Measurements from ENCODE around the gene PIK3C3. TPM values are rescaled to one million over a fixed set of nuclear protein-coding genes. Genes with fewer than 3 reads are reported as not detected.
A peak's percentile ranks its signal among the peaks of the same experiment; 100 is the strongest.

PIK3C3 gene
- total and polyA plus RNA-seq, 5 experiments from 2014 or later = 25.1 to 73.0 (median 38.8) TPM

GRCh38 chr18:42067518-42067917 lies 112.5 kb downstream of the PIK3C3 start:
- POLR2A ChIA-PET = interaction anchor here (0.6 kb wide), 1 partner anchor 88 kb away, joined by 3 read pairs; no protein-coding TSS in a partner anchor
- ATAC-seq (no peak), DNase-seq (no peak)
- Mint-ChIP-seq H3K27me3 (no peaks in the 10 kb centered on the region), H3K27ac (peak overlapping the region in 2 of 10 donors; percentile 29 to 45), H3K36me3 (peaks cover 19 to 77% (median 55%) of the 10 kb centered on the region in 3 donors), H3K4me3 (no peak overlapping the region), H3K4me1 (peaks cover 0 to 2% (median 0%) of the 10 kb centered on the region in 4 donors), H3K9me3 (no peaks in the 10 kb centered on the region)

GRCh38 chr18:42068030-42068429 lies 113.0 kb downstream of the PIK3C3 start:
- Mint-ChIP-seq H3K9me3 (no peaks in the 10 kb centered on the region), H3K4me3 (no peak overlapping the region), H3K36me3 (peaks cover 19 to 77% (median 59%) of the 10 kb centered on the region in 3 donors)

GRCh38 chr18:42069036-42069435 lies 114.0 kb downstream of the PIK3C3 start:
- no peak overlapping the region for H3K27ac Mint-ChIP-seq
- H3K36me3 Mint-ChIP-seq = peaks cover 19 to 83% (median 65%) of the 10 kb centered on the region in 3 donors
- ATAC-seq (no peak), DNase-seq (no peak)
- H3K4me1 Mint-ChIP-seq = peaks cover 0 to 3% (median 1%) of the 10 kb centered on the region in 4 donors
- no peaks in the 10 kb centered on the region for H3K9me3 Mint-ChIP-seq
- H3K27me3 Mint-ChIP-seq = no peaks in the 10 kb centered on the region
- no peak overlapping the region for H3K4me3 Mint-ChIP-seq
- POLR2A ChIA-PET = no interaction called here

More at GRCh38 chr18:42068030-42068429, 113.0 kb downstream of the PIK3C3 start:
- ATAC-seq (no peak), DNase-seq (no peak)
- Mint-ChIP-seq H3K27me3 (no peaks in the 10 kb centered on the region), H3K4me1 (peaks cover 0 to 3% (median 1%) of the 10 kb centered on the region in 4 donors), H3K27ac (no peak overlapping the region)
- POLR2A ChIA-PET = interaction anchor here (0.6 kb wide), 1 partner anchor 89 kb away, joined by 3 read pairs; no protein-coding TSS in a partner anchor

GRCh38 chr18:42072407-42072806 lies 117.4 kb downstream of the PIK3C3 start:
- DNase-seq (no peak), ATAC-seq (no peak)
- POLR2A ChIA-PET = no interaction called here
- Mint-ChIP-seq H3K36me3 (peaks cover 20 to 77% (median 56%) of the 10 kb centered on the region in 3 donors), H3K4me3 (no peak overlapping the region), H3K27ac (no peak overlapping the region), H3K4me1 (peaks cover 0 to 3% (median 1%) of the 10 kb centered on the region in 4 donors), H3K9me3 (no peaks in the 10 kb centered on the region), H3K27me3 (no peaks in the 10 kb centered on the region)

GRCh38 chr18:42074704-42075103 lies 119.7 kb downstream of the PIK3C3 start:
- Mint-ChIP-seq H3K4me3 (no peak overlapping the region), H3K27me3 (no peaks in the 10 kb centered on the region), H3K36me3 (peaks cover 21 to 72% (median 52%) of the 10 kb centered on the region in 3 donors), H3K4me1 (peaks cover 0 to 8% (median 2%) of the 10 kb centered on the region in 4 donors), H3K27ac (no peak overlapping the region), H3K9me3 (no peaks in the 10 kb centered on the region)
- DNase-seq (no peak), ATAC-seq (no peak)
- POLR2A ChIA-PET = no interaction called here

GRCh38 chr18:42078711-42079110 lies 123.7 kb downstream of the PIK3C3 start:
- no peaks in the 10 kb centered on the region for H3K9me3 Mint-ChIP-seq
- peak overlapping the region in 2 of 10 donors; percentile 30 to 58 for H3K27ac Mint-ChIP-seq
- H3K36me3 Mint-ChIP-seq = peaks cover 25 to 71% (median 47%) of the 10 kb centered on the region in 3 donors
- H3K4me3 Mint-ChIP-seq = no peak overlapping the region
- ATAC-seq (no peak), DNase-seq (no peak)
- POLR2A ChIA-PET = no interaction called here
- peaks cover 0 to 8% (median 2%) of the 10 kb centered on the region in 4 donors for H3K4me1 Mint-ChIP-seq
- no peaks in the 10 kb centered on the region for H3K27me3 Mint-ChIP-seq

GRCh38 chr18:42080340-42080739 lies 125.3 kb downstream of the PIK3C3 start:
- H3K27me3 Mint-ChIP-seq = no peaks in the 10 kb centered on the region
- no peaks in the 10 kb centered on the region for H3K9me3 Mint-ChIP-seq
- H3K4me1 Mint-ChIP-seq = peaks cover 0 to 8% (median under 1%) of the 10 kb centered on the region in 4 donors
- H3K4me3 Mint-ChIP-seq = no peak overlapping the region
- no peak overlapping the region for H3K27ac Mint-ChIP-seq
- POLR2A ChIA-PET = no interaction called here
- ATAC-seq (no peak), DNase-seq (no peak)
- H3K36me3 Mint-ChIP-seq = peaks cover 21 to 70% (median 49%) of the 10 kb centered on the region in 3 donors

GRCh38 chr18:42082415-42083234 lies 127.6 kb downstream of the PIK3C3 start:
- H3K27ac Mint-ChIP-seq = peak overlapping the region in 1 of 10 donors; percentile 41
- H3K9me3 Mint-ChIP-seq = peaks cover 0 to 11% (median 2%) of the 10 kb centered on the region in 9 donors
- peaks cover 18 to 59% (median 39%) of the 10 kb centered on the region in 3 donors for H3K36me3 Mint-ChIP-seq
- POLR2A ChIA-PET = no interaction called here
- peaks cover 0 to 8% (median under 1%) of the 10 kb centered on the region in 4 donors for H3K4me1 Mint-ChIP-seq
- DNase-seq (no peak), ATAC-seq (no peak)
- H3K27me3 Mint-ChIP-seq = no peaks in the 10 kb centered on the region
- no peak overlapping the region for H3K4me3 Mint-ChIP-seq

- H3K4me3 Mint-ChIP-seq = no peak overlapping the region
- peaks cover 13 to 40% (median 21%) of the 10 kb centered on the region in 3 donors for H3K36me3 Mint-ChIP-seq
- ATAC-seq (no peak), DNase-seq (no peak)
- no peaks in the 10 kb centered on the region for H3K27me3 Mint-ChIP-seq
- peaks cover 0 to 8% (median 1%) of the 10 kb centered on the region in 4 donors for H3K4me1 Mint-ChIP-seq
- POLR2A ChIA-PET = no interaction called here
- peaks cover 0 to 20% (median 6%) of the 10 kb centered on the region in 9 donors for H3K9me3 Mint-ChIP-seq
- H3K27ac Mint-ChIP-seq = peak overlapping the region in 1 of 10 donors; percentile 66
Observed at GRCh38 chr18:42086288-42086687, 131.3 kb downstream of the PIK3C3 start.

GRCh38 chr18:42087235-42087634 lies 132.2 kb downstream of the PIK3C3 start:
- peaks cover 12 to 31% (median 14%) of the 10 kb centered on the region in 3 donors for H3K36me3 Mint-ChIP-seq
- ATAC-seq = no peak
- no peak overlapping the region for H3K27ac Mint-ChIP-seq
- no peak overlapping the region for H3K4me3 Mint-ChIP-seq
- peaks cover 0 to 8% (median 1%) of the 10 kb centered on the region in 4 donors for H3K4me1 Mint-ChIP-seq
- no peaks in the 10 kb centered on the region for H3K27me3 Mint-ChIP-seq
- peaks cover 0 to 20% (median 6%) of the 10 kb centered on the region in 9 donors for H3K9me3 Mint-ChIP-seq
- POLR2A ChIA-PET = no interaction called here
- DNase-seq = no peak

GRCh38 chr18:42087876-42088275 lies 132.8 kb downstream of the PIK3C3 start:
- peaks cover 0 to 8% (median 1%) of the 10 kb centered on the region in 4 donors for H3K4me1 Mint-ChIP-seq
- DNase-seq (no peak), ATAC-seq (no peak)
- H3K9me3 Mint-ChIP-seq = peaks cover 0 to 20% (median 6%) of the 10 kb centered on the region in 9 donors
- POLR2A ChIA-PET = no interaction called here
- no peak overlapping the region for H3K27ac Mint-ChIP-seq
- no peaks in the 10 kb centered on the region for H3K27me3 Mint-ChIP-seq
- no peak overlapping the region for H3K4me3 Mint-ChIP-seq
- H3K36me3 Mint-ChIP-seq = peaks cover 6 to 24% (median 8%) of the 10 kb centered on the region in 3 donors

GRCh38 chr18:42092848-42093247 lies 137.8 kb downstream of the PIK3C3 start:
- H3K36me3 Mint-ChIP-seq = peaks cover 0 to 5% (median 3%) of the 10 kb centered on the region in 3 donors
- no peak for DNase-seq
- no peak overlapping the region for H3K27ac Mint-ChIP-seq
- peaks cover 0 to 2% (median 0%) of the 10 kb centered on the region in 5 donors for H3K27me3 Mint-ChIP-seq
- H3K4me1 Mint-ChIP-seq = peaks cover 0 to 8% (median 1%) of the 10 kb centered on the region in 4 donors
- POLR2A ChIA-PET = no interaction called here
- no peak for ATAC-seq
- no peak overlapping the region for H3K4me3 Mint-ChIP-seq
- H3K9me3 Mint-ChIP-seq = peaks cover 0 to 13% (median 3%) of the 10 kb centered on the region in 9 donors

GRCh38 chr18:42094875-42095274 lies 139.8 kb downstream of the PIK3C3 start:
- Mint-ChIP-seq H3K27ac (peak overlapping the region in 1 of 10 donors; percentile 15), H3K4me3 (no peak overlapping the region), H3K27me3 (peaks cover 0 to 3% (median 0%) of the 10 kb centered on the region in 5 donors), H3K9me3 (peaks cover 0 to 3% (median 0%) of the 10 kb centered on the region in 9 donors), H3K4me1 (no peaks in the 10 kb centered on the region), H3K36me3 (peaks cover 0 to 5% (median 0%) of the 10 kb centered on the region in 3 donors)
- DNase-seq = no peak
- POLR2A ChIA-PET = no interaction called here
- no peak for ATAC-seq

All from naive thymus-derived CD8-positive, alpha-beta T cell (primary cell).